ENCODE measurements around the gene RBM3.

The RBM3 gene

DNA sequence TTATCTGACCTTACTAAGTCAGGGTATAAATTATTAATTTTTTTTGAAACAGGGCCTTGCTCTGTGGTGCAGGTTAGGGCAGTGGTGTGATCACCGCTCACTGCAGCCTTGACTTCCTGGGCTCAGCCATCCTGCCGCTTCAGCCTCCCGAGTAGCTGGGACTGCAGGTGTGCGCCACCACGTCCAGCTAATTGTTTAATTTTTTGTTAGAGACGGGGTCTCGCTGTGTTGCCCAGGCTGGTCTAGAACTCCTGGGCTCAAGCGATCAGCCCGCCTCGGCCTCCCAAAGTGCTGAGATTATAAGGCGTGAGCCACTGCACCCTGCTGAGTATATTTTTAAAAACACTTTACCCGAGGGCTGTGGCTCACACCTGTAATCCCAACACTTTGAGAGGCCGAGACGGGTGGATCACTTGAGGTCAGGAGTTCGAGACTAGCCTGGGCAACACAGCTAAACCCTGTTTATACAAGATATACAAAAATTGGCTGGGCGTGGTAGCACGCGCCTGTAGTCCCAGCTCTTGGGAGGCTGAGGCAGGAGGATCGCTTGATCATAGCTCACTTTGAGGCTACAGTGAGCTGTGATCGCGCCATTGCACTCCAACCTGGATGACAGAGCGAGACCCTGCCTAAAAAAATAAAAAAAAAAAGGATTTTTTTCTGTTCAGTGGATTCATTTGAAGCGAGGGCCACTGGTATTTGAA is 35.5 kb upstream of the RBM3 start:
- Histone ChIP-seq H4K20me1 (ENCODE audit: insufficient read depth, low read length) (no peaks in the 10 kb centered on the region), H3K36me3 (ENCODE audit: insufficient read depth, low read length) (peaks cover 7% of the 10 kb centered on the region; the same call in 1 of the 2 replicates), H3K4me2 (ENCODE audit: low read length) (peak overlapping the region; percentile 47; the same call in 1 of the 2 replicates), H3K9ac (ENCODE audit: low read length) (no peak overlapping the region), H3K4me1 (ENCODE audit: insufficient read depth, low read length, severe bottlenecking) (peaks cover 17% of the 10 kb centered on the region), H3K27ac (ENCODE audit: low read depth, low read length, poor library complexity, severe bottlenecking) (no peak overlapping the region), H3K9me2 (ENCODE audit: low read depth, low read length) (no peaks in the 10 kb centered on the region), H2AFZ (ENCODE audit: low read length) (no peak overlapping the region; the same call in 1 of the 2 replicates), H3F3A (ENCODE audit: insufficient read depth, low read length) (no peaks in the 10 kb centered on the region), H3K4me3 (ENCODE audit: low read depth, low read length, poor library complexity, severe bottlenecking) (peak overlapping the region; percentile 41), H3K79me2 (ENCODE audit: insufficient read depth, low read length) (no peaks in the 10 kb centered on the region), H3K27me3 (ENCODE audit: insufficient read depth, low read length) (no peaks in the 10 kb centered on the region), H3K9me3 (ENCODE audit: low read length) (no peaks in the 10 kb centered on the region)
- no peak for TF ChIP-seq EZH2 (IDR thresholded peaks at IDR 0.05; ENCODE audit: borderline replicate concordance, low read length)
- TF ChIP-seq, protein P1, sequence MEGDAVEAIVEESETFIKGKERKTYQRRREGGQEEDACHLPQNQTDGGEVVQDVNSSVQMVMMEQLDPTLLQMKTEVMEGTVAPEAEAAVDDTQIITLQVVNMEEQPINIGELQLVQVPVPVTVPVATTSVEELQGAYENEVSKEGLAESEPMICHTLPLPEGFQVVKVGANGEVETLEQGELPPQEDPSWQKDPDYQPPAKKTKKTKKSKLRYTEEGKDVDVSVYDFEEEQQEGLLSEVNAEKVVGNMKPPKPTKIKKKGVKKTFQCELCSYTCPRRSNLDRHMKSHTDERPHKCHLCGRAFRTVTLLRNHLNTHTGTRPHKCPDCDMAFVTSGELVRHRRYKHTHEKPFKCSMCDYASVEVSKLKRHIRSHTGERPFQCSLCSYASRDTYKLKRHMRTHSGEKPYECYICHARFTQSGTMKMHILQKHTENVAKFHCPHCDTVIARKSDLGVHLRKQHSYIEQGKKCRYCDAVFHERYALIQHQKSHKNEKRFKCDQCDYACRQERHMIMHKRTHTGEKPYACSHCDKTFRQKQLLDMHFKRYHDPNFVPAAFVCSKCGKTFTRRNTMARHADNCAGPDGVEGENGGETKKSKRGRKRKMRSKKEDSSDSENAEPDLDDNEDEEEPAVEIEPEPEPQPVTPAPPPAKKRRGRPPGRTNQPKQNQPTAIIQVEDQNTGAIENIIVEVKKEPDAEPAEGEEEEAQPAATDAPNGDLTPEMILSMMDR (IDR thresholded peaks at IDR 0.05; ENCODE audit: low read length), result no peak

DNA sequence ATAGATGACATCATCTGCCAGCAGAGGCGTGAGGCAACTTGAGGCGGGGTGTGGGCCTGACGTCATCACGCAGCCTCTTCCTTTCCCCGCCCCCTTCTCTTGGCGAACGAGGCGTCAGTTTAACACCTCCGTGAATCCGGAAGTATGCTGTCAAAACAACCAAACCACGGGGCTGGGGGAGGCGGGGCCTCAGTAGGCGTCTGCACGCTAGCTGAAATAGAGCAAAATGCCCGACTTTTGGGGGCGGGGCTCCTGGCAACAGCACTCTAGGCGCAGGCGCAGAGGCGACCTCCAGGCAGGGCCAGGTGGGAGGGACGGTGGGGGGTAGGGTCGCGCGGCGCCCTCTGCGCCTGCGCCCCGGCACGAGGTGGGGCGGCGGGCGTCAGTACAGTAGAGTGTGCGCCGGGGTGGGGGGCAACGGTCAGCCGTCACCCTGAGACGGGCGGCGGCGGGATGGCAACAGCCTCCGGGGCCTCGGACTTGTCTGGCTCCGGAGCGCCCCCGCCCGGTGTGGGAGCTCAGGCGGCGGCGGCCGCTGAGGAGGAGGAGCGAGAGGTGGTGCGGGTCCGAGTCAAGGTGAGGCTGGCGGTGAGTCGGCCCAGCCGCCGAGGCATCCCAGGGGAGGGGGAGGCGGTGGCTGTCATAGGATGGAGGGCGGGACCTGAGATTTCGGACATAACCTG is 34.8 kb upstream of the RBM3 start, which contains the start of gene TBC1D25:
Gene TBC1D25 (plus strand): TSS at position 370 of the 683 bp plus-strand sequence. CDS start 84 bp downstream, at position 454.
- Histone ChIP-seq H3F3A (ENCODE audit: insufficient read depth, low read length) (no peaks in the 10 kb centered on the region), H4K20me1 (ENCODE audit: insufficient read depth, low read length) (no peaks in the 10 kb centered on the region), H3K79me2 (ENCODE audit: insufficient read depth, low read length) (no peaks in the 10 kb centered on the region), H3K4me1 (ENCODE audit: insufficient read depth, low read length, severe bottlenecking) (peaks cover 17% of the 10 kb centered on the region), H3K27ac (ENCODE audit: low read depth, low read length, poor library complexity, severe bottlenecking) (peak within 1 kb of the TSS; percentile 64), H3K36me3 (ENCODE audit: insufficient read depth, low read length) (peaks cover 7% of the 10 kb centered on the region; the same call in 1 of the 2 replicates), H3K27me3 (ENCODE audit: insufficient read depth, low read length) (no peaks in the 10 kb centered on the region), H3K9me2 (ENCODE audit: low read depth, low read length) (no peaks in the 10 kb centered on the region), H3K9me3 (ENCODE audit: low read length) (no peaks in the 10 kb centered on the region), H3K4me2 (ENCODE audit: low read length) (peak within 1 kb of the TSS; percentile 88), H3K9ac (ENCODE audit: low read length) (peak within 1 kb of the TSS; percentile 65), H2AFZ (ENCODE audit: low read length) (no peak within 1 kb of the TSS; the same call in 1 of the 2 replicates), H3K4me3 (ENCODE audit: low read depth, low read length, poor library complexity, severe bottlenecking) (peak within 1 kb of the TSS; percentile 68)
- TF ChIP-seq, protein P1 (IDR thresholded peaks at IDR 0.05; ENCODE audit: low read length), result peak; percentile 33; the same call in 1 of the 2 replicates
- no peak for TF ChIP-seq EZH2 (IDR thresholded peaks at IDR 0.05; ENCODE audit: borderline replicate concordance, low read length)

- Histone ChIP-seq H3F3A (ENCODE audit: insufficient read depth, low read length) (no peaks in the 10 kb centered on the region), H3K4me2 (ENCODE audit: low read length) (peak overlapping the region; percentile 88), H3K9me2 (ENCODE audit: low read depth, low read length) (no peaks in the 10 kb centered on the region), H2AFZ (ENCODE audit: low read length) (no peak overlapping the region), H3K9me3 (ENCODE audit: low read length) (no peaks in the 10 kb centered on the region), H4K20me1 (ENCODE audit: insufficient read depth, low read length) (no peaks in the 10 kb centered on the region), H3K4me3 (ENCODE audit: low read depth, low read length, poor library complexity, severe bottlenecking) (peak overlapping the region; percentile 68), H3K27ac (ENCODE audit: low read depth, low read length, poor library complexity, severe bottlenecking) (peak overlapping the region; percentile 64), H3K27me3 (ENCODE audit: insufficient read depth, low read length) (no peaks in the 10 kb centered on the region), H3K36me3 (ENCODE audit: insufficient read depth, low read length) (peaks cover 11% of the 10 kb centered on the region; the same call in 1 of the 2 replicates), H3K9ac (ENCODE audit: low read length) (peak overlapping the region; percentile 65), H3K79me2 (ENCODE audit: insufficient read depth, low read length) (no peaks in the 10 kb centered on the region), H3K4me1 (ENCODE audit: insufficient read depth, low read length, severe bottlenecking) (peaks cover 17% of the 10 kb centered on the region)
- TF ChIP-seq, protein P1 (IDR thresholded peaks at IDR 0.05; ENCODE audit: low read length), result no peak
- TF ChIP-seq EZH2 (IDR thresholded peaks at IDR 0.05; ENCODE audit: borderline replicate concordance, low read length), result no peak
These were observed 34.3 kb upstream of the RBM3 start for GRCh38 chrX:48540028-48540375.

All from OCI-LY1 (cell line).